ENCODE measurements around the gene CRISP1. TPM values are rescaled to one million over a fixed set of nuclear protein-coding genes. Genes with fewer than 3 reads are reported as not detected.
"Not testable (repeated sequence)": the region's sequence is repeated elsewhere in the genome, so short reads cannot be mapped to it uniquely, and the experiment has no call there.

Gene CRISP1
- total and polyA plus RNA-seq, 2 donors (not counting 1 experiment from before 2014, with no cell fraction given), result not detected

- H2AFZ ChIP-seq (ENCODE audit: insufficient read depth, low read depth, low read length, poor library complexity, severe bottlenecking), result no peak overlapping the region
- DNase-seq (no peak), ATAC-seq (ENCODE audit: low read depth) (no peak)
Measured at GRCh38 chr6:49801525-49801924, 64.8 kb downstream of the CRISP1 start.

GRCh38 chr6:49799090-49799489 lies 67.2 kb downstream of the CRISP1 start:
- Histone ChIP-seq H3K79me2 (ENCODE audit: control insufficient read depth, insufficient read depth, low read length) (no peaks in the 10 kb centered on the region), H3K4me2 (replicated peaks; ENCODE audit: low read depth, low read length, poor library complexity, severe bottlenecking) (no peak overlapping the region), H3K9me3 (ENCODE audit: control extremely low read depth in 1 of 3, control insufficient read depth in 2 of 3, insufficient read depth in 1 of 3, low read length in 2 of 3) (peaks cover 0 to 4% (median 0%) of the 10 kb centered on the region in 3 donors), H3K27ac (ENCODE audit: low read length in 2 of 2) (no peak overlapping the region), H2AFZ (ENCODE audit: insufficient read depth, low read depth, low read length, poor library complexity, severe bottlenecking) (no peak overlapping the region), H3K4me3 (ENCODE audit: control extremely low read depth in 1 of 5, extremely low read depth in 1 of 5, insufficient read depth in 1 of 5, low read depth in 2 of 5, low read length in 4 of 5) (no peak overlapping the region), H3K9ac (ENCODE audit: low read length) (no peak overlapping the region), H3K36me3 (replicated peaks in 1 of 2; ENCODE audit: control extremely low read depth in 1 of 2, control insufficient read depth in 1 of 2, extremely low read depth in 1 of 2, insufficient read depth in 2 of 2, low read length in 1 of 2) (no peaks in the 10 kb centered on the region), H3K27me3 (replicated peaks in 1 of 4; ENCODE audit: control extremely low read depth in 1 of 4, control insufficient read depth in 3 of 4, insufficient read depth in 4 of 4, low read length in 3 of 4) (no peaks in the 10 kb centered on the region), H3K4me1 (ENCODE audit: control insufficient read depth in 2 of 2, insufficient read depth in 2 of 2, low read length in 2 of 2) (no peaks in the 10 kb centered on the region), H4K20me1 (ENCODE audit: control insufficient read depth, insufficient read depth, low read length, poor library complexity, severe bottlenecking) (no peaks in the 10 kb centered on the region)
- intact Hi-C loops (cut with micrococcal nuclease), result no loop called here
- ATAC-seq (ENCODE audit: low read depth) (no peak), DNase-seq (no peak)
- WGBS (ENCODE audit: insufficient coverage), result 100% methylated on average over 1 of the region's 1 CpG
- no peak overlapping the region for H3K4me3 Mint-ChIP-seq
- ChIA-PET POLR2A (no interaction called here), CTCF (no interaction called here)
- no peak overlapping the region for H3K27ac Mint-ChIP-seq
- no peaks in the 10 kb centered on the region for H3K4me1 Mint-ChIP-seq
- no peaks in the 10 kb centered on the region for H3K9me3 Mint-ChIP-seq (ENCODE audit: insufficient read depth)
- TF ChIP-seq EZH2 (IDR thresholded peaks at IDR 0.05; ENCODE audit: borderline replicate concordance, insufficient read depth, low read depth, low read length, poor library complexity, severe bottlenecking) (no peak), CTCF (IDR thresholded peaks at IDR 0.05) (no peak)
- H3K27me3 Mint-ChIP-seq, result no peaks in the 10 kb centered on the region

More at GRCh38 chr6:49801525-49801924, 64.8 kb downstream of the CRISP1 start:
- intact Hi-C loops (cut with micrococcal nuclease), result no loop called here
- no peak overlapping the region for H3K4me3 Mint-ChIP-seq
- no peaks in the 10 kb centered on the region for H3K4me1 Mint-ChIP-seq
- no peak overlapping the region for H3K27ac ChIP-seq (ENCODE audit: low read length in 2 of 2)
- H3K27me3 Mint-ChIP-seq, result no peaks in the 10 kb centered on the region
- no peak overlapping the region for H3K4me3 ChIP-seq (ENCODE audit: control extremely low read depth in 1 of 5, extremely low read depth in 1 of 5, insufficient read depth in 1 of 5, low read depth in 2 of 5, low read length in 4 of 5)
- H3K27ac Mint-ChIP-seq, result no peak overlapping the region
- ChIA-PET CTCF (no interaction called here), POLR2A (no interaction called here)
- no peak overlapping the region for H3K4me2 ChIP-seq (replicated peaks; ENCODE audit: low read depth, low read length, poor library complexity, severe bottlenecking)
- H3K9me3 ChIP-seq (ENCODE audit: control extremely low read depth in 1 of 3, control insufficient read depth in 2 of 3, insufficient read depth in 1 of 3, low read length in 2 of 3), result peaks cover 0 to 16% (median 0%) of the 10 kb centered on the region in 3 donors
- H3K36me3 ChIP-seq (replicated peaks in 1 of 2; ENCODE audit: control extremely low read depth in 1 of 2, control insufficient read depth in 1 of 2, extremely low read depth in 1 of 2, insufficient read depth in 2 of 2, low read length in 1 of 2), result no peaks in the 10 kb centered on the region
- H3K9me3 Mint-ChIP-seq (ENCODE audit: insufficient read depth), result peaks cover 3% of the 10 kb centered on the region
- no peaks in the 10 kb centered on the region for H3K27me3 ChIP-seq (replicated peaks in 1 of 4; ENCODE audit: control extremely low read depth in 1 of 4, control insufficient read depth in 3 of 4, insufficient read depth in 4 of 4, low read length in 3 of 4)
- no peak for TF ChIP-seq EZH2 (IDR thresholded peaks at IDR 0.05; ENCODE audit: borderline replicate concordance, insufficient read depth, low read depth, low read length, poor library complexity, severe bottlenecking)
- no peak for TF ChIP-seq CTCF (IDR thresholded peaks at IDR 0.05)
- no peaks in the 10 kb centered on the region for H3K79me2 ChIP-seq (ENCODE audit: control insufficient read depth, insufficient read depth, low read length)
- no CpG with 5 or more reads among the region's 8 CpGs for WGBS (ENCODE audit: insufficient coverage)
- H3K4me1 ChIP-seq (ENCODE audit: control insufficient read depth in 2 of 2, insufficient read depth in 2 of 2, low read length in 2 of 2), result no peaks in the 10 kb centered on the region
- H4K20me1 ChIP-seq (ENCODE audit: control insufficient read depth, insufficient read depth, low read length, poor library complexity, severe bottlenecking), result no peaks in the 10 kb centered on the region
- H3K9ac ChIP-seq (ENCODE audit: low read length), result no peak overlapping the region

GRCh38 chr6:49796842-49797455 lies 69.4 kb downstream of the CRISP1 start:
- ATAC-seq (ENCODE audit: low read depth); H3K4me3 ChIP-seq (ENCODE audit: control extremely low read depth in 1 of 5, extremely low read depth in 1 of 5, insufficient read depth in 1 of 5, low read depth in 2 of 5, low read length in 4 of 5); DNase-seq; H3K9me3 Mint-ChIP-seq (ENCODE audit: insufficient read depth); H3K79me2 ChIP-seq (ENCODE audit: control insufficient read depth, insufficient read depth, low read length); H3K27ac Mint-ChIP-seq; H2AFZ ChIP-seq (ENCODE audit: insufficient read depth, low read depth, low read length, poor library complexity, severe bottlenecking); POLR2A ChIA-PET; H3K27ac ChIP-seq (ENCODE audit: low read length in 2 of 2); H3K36me3 ChIP-seq (replicated peaks in 1 of 2; ENCODE audit: control extremely low read depth in 1 of 2, control insufficient read depth in 1 of 2, extremely low read depth in 1 of 2, insufficient read depth in 2 of 2, low read length in 1 of 2); H3K4me2 ChIP-seq (replicated peaks; ENCODE audit: low read depth, low read length, poor library complexity, severe bottlenecking); H3K27me3 Mint-ChIP-seq; H3K4me1 Mint-ChIP-seq; CTCF ChIA-PET; H3K9ac ChIP-seq (ENCODE audit: low read length); H3K27me3 ChIP-seq (replicated peaks in 1 of 4; ENCODE audit: control extremely low read depth in 1 of 4, control insufficient read depth in 3 of 4, insufficient read depth in 4 of 4, low read length in 3 of 4); H3K4me3 Mint-ChIP-seq; H4K20me1 ChIP-seq (ENCODE audit: control insufficient read depth, insufficient read depth, low read length, poor library complexity, severe bottlenecking); H3K9me3 ChIP-seq (ENCODE audit: control extremely low read depth in 1 of 3, control insufficient read depth in 2 of 3, insufficient read depth in 1 of 3, low read length in 2 of 3); H3K4me1 ChIP-seq (ENCODE audit: control insufficient read depth in 2 of 2, insufficient read depth in 2 of 2, low read length in 2 of 2); intact Hi-C loops (cut with micrococcal nuclease): not testable (repeated sequence)
- WGBS (ENCODE audit: insufficient coverage), result 92% methylated on average over 15 of the region's 21 CpGs

All from B cell (primary cell).